ENCODE data around the gene NTN3. TPM values are rescaled to one million over a fixed set of nuclear protein-coding genes. Genes with fewer than 3 reads are reported as not detected.

The NTN3 gene
- total and polyA plus RNA-seq, 2 of the 8 experiments (the other 6 are each of a cell fraction or from before 2014, with no cell fraction given): 0.30 to 0.34 TPM

DNA sequence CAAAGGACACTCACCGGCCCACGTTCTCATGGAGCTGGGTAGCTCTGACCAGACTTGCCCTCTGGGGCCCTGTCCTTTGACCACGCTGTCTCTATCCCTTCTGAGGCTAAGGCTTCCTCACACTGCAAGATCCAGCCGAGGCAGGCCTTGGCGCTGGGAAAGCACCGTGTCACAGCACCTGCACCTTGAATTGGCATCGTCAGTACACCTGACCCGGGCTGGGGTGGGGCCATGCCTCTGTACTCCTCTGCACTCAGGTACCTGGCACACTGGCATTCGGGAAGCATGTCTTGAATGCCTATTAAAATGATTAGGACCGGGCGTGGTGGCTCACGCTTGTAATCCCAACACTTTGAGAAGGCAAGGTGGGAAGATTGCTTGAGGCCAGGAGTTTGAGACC, 9.9 kb downstream of the NTN3 start (continued):
- TF ChIP-seq SP2 (IDR thresholded peaks at IDR 0.05; ENCODE audit: low read length) (no peak), HDAC2 (IDR thresholded peaks at IDR 0.05; ENCODE audit: borderline replicate concordance in 1 of 2, low read depth in 2 of 2, low read length in 2 of 2) (no peak)
- TF ChIP-seq, protein P1, sequence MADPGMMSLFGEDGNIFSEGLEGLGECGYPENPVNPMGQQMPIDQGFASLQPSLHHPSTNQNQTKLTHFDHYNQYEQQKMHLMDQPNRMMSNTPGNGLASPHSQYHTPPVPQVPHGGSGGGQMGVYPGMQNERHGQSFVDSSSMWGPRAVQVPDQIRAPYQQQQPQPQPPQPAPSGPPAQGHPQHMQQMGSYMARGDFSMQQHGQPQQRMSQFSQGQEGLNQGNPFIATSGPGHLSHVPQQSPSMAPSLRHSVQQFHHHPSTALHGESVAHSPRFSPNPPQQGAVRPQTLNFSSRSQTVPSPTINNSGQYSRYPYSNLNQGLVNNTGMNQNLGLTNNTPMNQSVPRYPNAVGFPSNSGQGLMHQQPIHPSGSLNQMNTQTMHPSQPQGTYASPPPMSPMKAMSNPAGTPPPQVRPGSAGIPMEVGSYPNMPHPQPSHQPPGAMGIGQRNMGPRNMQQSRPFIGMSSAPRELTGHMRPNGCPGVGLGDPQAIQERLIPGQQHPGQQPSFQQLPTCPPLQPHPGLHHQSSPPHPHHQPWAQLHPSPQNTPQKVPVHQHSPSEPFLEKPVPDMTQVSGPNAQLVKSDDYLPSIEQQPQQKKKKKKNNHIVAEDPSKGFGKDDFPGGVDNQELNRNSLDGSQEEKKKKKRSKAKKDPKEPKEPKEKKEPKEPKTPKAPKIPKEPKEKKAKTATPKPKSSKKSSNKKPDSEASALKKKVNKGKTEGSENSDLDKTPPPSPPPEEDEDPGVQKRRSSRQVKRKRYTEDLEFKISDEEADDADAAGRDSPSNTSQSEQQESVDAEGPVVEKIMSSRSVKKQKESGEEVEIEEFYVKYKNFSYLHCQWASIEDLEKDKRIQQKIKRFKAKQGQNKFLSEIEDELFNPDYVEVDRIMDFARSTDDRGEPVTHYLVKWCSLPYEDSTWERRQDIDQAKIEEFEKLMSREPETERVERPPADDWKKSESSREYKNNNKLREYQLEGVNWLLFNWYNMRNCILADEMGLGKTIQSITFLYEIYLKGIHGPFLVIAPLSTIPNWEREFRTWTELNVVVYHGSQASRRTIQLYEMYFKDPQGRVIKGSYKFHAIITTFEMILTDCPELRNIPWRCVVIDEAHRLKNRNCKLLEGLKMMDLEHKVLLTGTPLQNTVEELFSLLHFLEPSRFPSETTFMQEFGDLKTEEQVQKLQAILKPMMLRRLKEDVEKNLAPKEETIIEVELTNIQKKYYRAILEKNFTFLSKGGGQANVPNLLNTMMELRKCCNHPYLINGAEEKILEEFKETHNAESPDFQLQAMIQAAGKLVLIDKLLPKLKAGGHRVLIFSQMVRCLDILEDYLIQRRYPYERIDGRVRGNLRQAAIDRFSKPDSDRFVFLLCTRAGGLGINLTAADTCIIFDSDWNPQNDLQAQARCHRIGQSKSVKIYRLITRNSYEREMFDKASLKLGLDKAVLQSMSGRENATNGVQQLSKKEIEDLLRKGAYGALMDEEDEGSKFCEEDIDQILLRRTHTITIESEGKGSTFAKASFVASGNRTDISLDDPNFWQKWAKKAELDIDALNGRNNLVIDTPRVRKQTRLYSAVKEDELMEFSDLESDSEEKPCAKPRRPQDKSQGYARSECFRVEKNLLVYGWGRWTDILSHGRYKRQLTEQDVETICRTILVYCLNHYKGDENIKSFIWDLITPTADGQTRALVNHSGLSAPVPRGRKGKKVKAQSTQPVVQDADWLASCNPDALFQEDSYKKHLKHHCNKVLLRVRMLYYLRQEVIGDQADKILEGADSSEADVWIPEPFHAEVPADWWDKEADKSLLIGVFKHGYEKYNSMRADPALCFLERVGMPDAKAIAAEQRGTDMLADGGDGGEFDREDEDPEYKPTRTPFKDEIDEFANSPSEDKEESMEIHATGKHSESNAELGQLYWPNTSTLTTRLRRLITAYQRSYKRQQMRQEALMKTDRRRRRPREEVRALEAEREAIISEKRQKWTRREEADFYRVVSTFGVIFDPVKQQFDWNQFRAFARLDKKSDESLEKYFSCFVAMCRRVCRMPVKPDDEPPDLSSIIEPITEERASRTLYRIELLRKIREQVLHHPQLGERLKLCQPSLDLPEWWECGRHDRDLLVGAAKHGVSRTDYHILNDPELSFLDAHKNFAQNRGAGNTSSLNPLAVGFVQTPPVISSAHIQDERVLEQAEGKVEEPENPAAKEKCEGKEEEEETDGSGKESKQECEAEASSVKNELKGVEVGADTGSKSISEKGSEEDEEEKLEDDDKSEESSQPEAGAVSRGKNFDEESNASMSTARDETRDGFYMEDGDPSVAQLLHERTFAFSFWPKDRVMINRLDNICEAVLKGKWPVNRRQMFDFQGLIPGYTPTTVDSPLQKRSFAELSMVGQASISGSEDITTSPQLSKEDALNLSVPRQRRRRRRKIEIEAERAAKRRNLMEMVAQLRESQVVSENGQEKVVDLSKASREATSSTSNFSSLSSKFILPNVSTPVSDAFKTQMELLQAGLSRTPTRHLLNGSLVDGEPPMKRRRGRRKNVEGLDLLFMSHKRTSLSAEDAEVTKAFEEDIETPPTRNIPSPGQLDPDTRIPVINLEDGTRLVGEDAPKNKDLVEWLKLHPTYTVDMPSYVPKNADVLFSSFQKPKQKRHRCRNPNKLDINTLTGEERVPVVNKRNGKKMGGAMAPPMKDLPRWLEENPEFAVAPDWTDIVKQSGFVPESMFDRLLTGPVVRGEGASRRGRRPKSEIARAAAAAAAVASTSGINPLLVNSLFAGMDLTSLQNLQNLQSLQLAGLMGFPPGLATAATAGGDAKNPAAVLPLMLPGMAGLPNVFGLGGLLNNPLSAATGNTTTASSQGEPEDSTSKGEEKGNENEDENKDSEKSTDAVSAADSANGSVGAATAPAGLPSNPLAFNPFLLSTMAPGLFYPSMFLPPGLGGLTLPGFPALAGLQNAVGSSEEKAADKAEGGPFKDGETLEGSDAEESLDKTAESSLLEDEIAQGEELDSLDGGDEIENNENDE (IDR thresholded peaks at IDR 0.05; ENCODE audit: insufficient replicate concordance, low read length): no peak
